T-helper 1 cell (primary cell): ENCODE measurements around the gene MTFR2.
A peak's percentile ranks its signal among the peaks of the same experiment; 100 is the strongest.
"Not testable (repeated sequence)": the region's sequence is repeated elsewhere in the genome, so short reads cannot be mapped to it uniquely, and the experiment has no call there.

ENCODE experiments used
- DNase-seq, 5 donors: peaks; one replicate each; pipeline ENCODE4 v3.0.0-alpha.2; 2012 to 2020

MTFR2 gene

GRCh38 chr6:136232701-136233100 lies 17.4 kb downstream of the MTFR2 start:
- no peak for DNase-seq

- no peak for DNase-seq
Measured at GRCh38 chr6:136230219-136230853, 19.8 kb downstream of the MTFR2 start.

GRCh38 chr6:136228814-136229213 lies 21.3 kb downstream of the MTFR2 start:
- DNase-seq, result no peak

GRCh38 chr6:136226674-136227377 lies 23.3 kb downstream of the MTFR2 start:
- no peak for DNase-seq

GRCh38 chr6:136226027-136226673 lies 24.0 kb downstream of the MTFR2 start:
- peak in 4 of 5 donors; percentile 28 to 58 (median 36) for DNase-seq

- DNase-seq, result no peak
Measured at GRCh38 chr6:136225496-136225895, 24.6 kb downstream of the MTFR2 start.

GRCh38 chr6:136224974-136225373 lies 25.1 kb downstream of the MTFR2 start:
- not testable (repeated sequence) for DNase-seq

- DNase-seq, result no peak
Measured at GRCh38 chr6:136216503-136217401, 33.4 kb downstream of the MTFR2 start.

GRCh38 chr6:136213853-136214252 lies 36.3 kb downstream of the MTFR2 start:
- DNase-seq, result no peak

GRCh38 chr6:136213012-136213539 lies 37.0 kb downstream of the MTFR2 start:
- no peak for DNase-seq

- no peak for DNase-seq
Measured at GRCh38 chr6:136212608-136213007, 37.5 kb downstream of the MTFR2 start.

GRCh38 chr6:136210398-136211165 lies 39.5 kb downstream of the MTFR2 start:
- DNase-seq, result no peak

GRCh38 chr6:136209496-136209895 lies 40.6 kb downstream of the MTFR2 start:
- DNase-seq, result no peak

GRCh38 chr6:136208783-136209182 lies 41.3 kb downstream of the MTFR2 start:
- no peak for DNase-seq

- DNase-seq, result no peak
Measured at GRCh38 chr6:136201732-136202131, 48.4 kb downstream of the MTFR2 start.

- DNase-seq, result no peak
Measured at GRCh38 chr6:136192902-136193301, 57.2 kb downstream of the MTFR2 start.

- no peak for DNase-seq
Measured at GRCh38 chr6:136191606-136192312, 58.4 kb downstream of the MTFR2 start.

- no peak for DNase-seq
Measured at GRCh38 chr6:136189104-136189503, 61.0 kb downstream of the MTFR2 start.

GRCh38 chr6:136188486-136188885 lies 61.6 kb downstream of the MTFR2 start:
- no peak for DNase-seq

GRCh38 chr6:136186363-136186762 lies 63.7 kb downstream of the MTFR2 start:
- DNase-seq, result no peak

- no peak for DNase-seq
Measured at GRCh38 chr6:136184738-136185137, 65.4 kb downstream of the MTFR2 start.
